ENCODE results near the gene DENND4C. TPM values are rescaled to one million over a fixed set of nuclear protein-coding genes. Genes with fewer than 3 reads are reported as not detected.

Gene DENND4C
- polyA plus RNA-seq, 2 of the 4 experiments (the other 2 are of a cell fraction): 17.4 to 44.1 TPM

GRCh38 chr9:19331877-19332276 lies 101.4 kb downstream of the DENND4C start (continued):
- TF ChIP-seq REST (IDR thresholded peaks at IDR 0.05): no peak
- TF ChIP-seq, protein P1, sequence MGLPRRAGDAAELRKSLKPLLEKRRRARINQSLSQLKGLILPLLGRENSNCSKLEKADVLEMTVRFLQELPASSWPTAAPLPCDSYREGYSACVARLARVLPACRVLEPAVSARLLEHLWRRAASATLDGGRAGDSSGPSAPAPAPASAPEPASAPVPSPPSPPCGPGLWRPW (IDR thresholded peaks at IDR 0.05): no peak
- no peak for TF ChIP-seq BHLHE40 (IDR thresholded peaks at IDR 0.05; ENCODE audit: low read depth, low read length)

GRCh38 chr9:19336166-19336565 lies 105.7 kb downstream of the DENND4C start:
- H3K4me3 ChIP-seq: no peak overlapping the region
- H3K9me3 ChIP-seq: no peaks in the 10 kb centered on the region
- ATAC-seq (no peak), FAIRE-seq (no peak), DNase-seq (ENCODE audit: low read depth in 1 of 2, low spot score in 1 of 2) (no peak)
- POLR2A ChIA-PET: no interaction called here
- CTCF ChIA-PET: interaction anchor here (1.2 kb wide), 1 partner anchor 21 kb away, joined by 3 read pairs; no protein-coding TSS in a partner anchor
- WGBS (ENCODE audit: missing lambda C conversion rate): 92% methylated on average over 7 of the region's 7 CpGs
- H3K4me1 ChIP-seq: no peaks in the 10 kb centered on the region
- TF ChIP-seq SMC3 (IDR thresholded peaks at IDR 0.05) (no peak), HOXA7 (CRISPR knock-in tag; IDR thresholded peaks at IDR 0.05) (no peak), HOXB13 (CRISPR knock-in tag; IDR thresholded peaks at IDR 0.05; ENCODE audit: low read depth) (no peak), RFX5 (IDR thresholded peaks at IDR 0.05) (no peak), BCL3 (IDR thresholded peaks at IDR 0.05) (no peak), POLR2AphosphoS2 (conservative IDR thresholded peaks at IDR 0.05; ENCODE audit: low read length) (no peak), KDM1A (IDR thresholded peaks at IDR 0.05; ENCODE audit: low read depth) (no peak), ESRRA (IDR thresholded peaks at IDR 0.05; ENCODE audit: borderline replicate concordance, low read length) (no peak)
- TF ChIP-seq, protein P2, sequence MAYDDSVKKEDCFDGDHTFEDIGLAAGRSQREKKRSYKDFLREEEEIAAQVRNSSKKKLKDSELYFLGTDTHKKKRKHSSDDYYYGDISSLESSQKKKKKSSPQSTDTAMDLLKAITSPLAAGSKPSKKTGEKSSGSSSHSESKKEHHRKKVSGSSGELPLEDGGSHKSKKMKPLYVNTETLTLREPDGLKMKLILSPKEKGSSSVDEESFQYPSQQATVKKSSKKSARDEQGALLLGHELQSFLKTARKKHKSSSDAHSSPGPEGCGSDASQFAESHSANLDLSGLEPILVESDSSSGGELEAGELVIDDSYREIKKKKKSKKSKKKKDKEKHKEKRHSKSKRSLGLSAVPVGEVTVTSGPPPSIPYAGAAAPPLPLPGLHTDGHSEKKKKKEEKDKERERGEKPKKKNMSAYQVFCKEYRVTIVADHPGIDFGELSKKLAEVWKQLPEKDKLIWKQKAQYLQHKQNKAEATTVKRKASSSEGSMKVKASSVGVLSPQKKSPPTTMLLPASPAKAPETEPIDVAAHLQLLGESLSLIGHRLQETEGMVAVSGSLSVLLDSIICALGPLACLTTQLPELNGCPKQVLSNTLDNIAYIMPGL (CRISPR knock-in tag; IDR thresholded peaks at IDR 0.05; ENCODE audit: borderline replicate concordance): no peak
- H3K27ac ChIP-seq: no peak overlapping the region
- H3K4me2 ChIP-seq: no peak overlapping the region

- no peak overlapping the region for H3K27ac ChIP-seq
- TF ChIP-seq E2F6 (IDR thresholded peaks at IDR 0.05; ENCODE audit: borderline replicate concordance, low read depth) (no peak), ESRRA (IDR thresholded peaks at IDR 0.05; ENCODE audit: borderline replicate concordance, low read length) (no peak), JUN (IDR thresholded peaks at IDR 0.05) (no peak), RARB (CRISPR knock-in tag; IDR thresholded peaks at IDR 0.05) (no peak)
- ChIA-PET POLR2A (no interaction called here), CTCF (no interaction called here)
- no peak for ATAC-seq
- 91% methylated on average over 2 of the region's 2 CpGs for WGBS (ENCODE audit: missing lambda C conversion rate)
- no peaks in the 10 kb centered on the region for H3K4me1 ChIP-seq
- H3K4me2 ChIP-seq: no peak overlapping the region
- no peaks in the 10 kb centered on the region for H3K9me3 ChIP-seq
- no peak overlapping the region for H3K4me3 ChIP-seq
- no peak for FAIRE-seq
- DNase-seq (ENCODE audit: low read depth in 1 of 2, low spot score in 1 of 2): no peak
Measured at GRCh38 chr9:19342947-19343346, 112.5 kb downstream of the DENND4C start.
